HG02885 (cell line): ENCODE measurements around the gene MPLKIP.
"Not testable (repeated sequence)": the region's sequence is repeated elsewhere in the genome, so short reads cannot be mapped to it uniquely, and the experiment has no call there.

ENCODE experiments used
- ATAC-seq: cut with Tn5 transposase; IDR thresholded peaks from one replicate; pipeline ENCODE4 v1.9.1; 2021; ENCODE audit warnings: mild to moderate bottlenecking; ENCODE audit not compliant: unreplicated experiment, poor library complexity

The MPLKIP gene

GRCh38 chr7:40134428-40135316 is at the start of gene MPLKIP, which contains the start of gene SUGCT:
TSS of gene MPLKIP (minus strand) at chr7:40134622. CDS start at chr7:40134567, 55 bp downstream.
TSS of gene SUGCT (plus strand) at chr7:40135005.
- ATAC-seq: peak; percentile 90

GRCh38 chr7:40182452-40182851 is 48.0 kb upstream of the MPLKIP start:
- no peak for ATAC-seq

GRCh38 chr7:40177071-40177470 is 42.6 kb upstream of the MPLKIP start:
- no peak for ATAC-seq

- no peak for ATAC-seq
These were observed 41.5 kb upstream of the MPLKIP start for GRCh38 chr7:40175725-40176510.

GRCh38 chr7:40175256-40175655 is 40.8 kb upstream of the MPLKIP start:
- not testable (repeated sequence) for ATAC-seq

- ATAC-seq: not testable (repeated sequence)
These were observed 38.7 kb upstream of the MPLKIP start for GRCh38 chr7:40173121-40173520.

- ATAC-seq: not testable (repeated sequence)
These were observed 33.8 kb upstream of the MPLKIP start for GRCh38 chr7:40168266-40168665.

- no peak for ATAC-seq
These were observed 32.9 kb upstream of the MPLKIP start for GRCh38 chr7:40167291-40167690.

GRCh38 chr7:40165216-40165615 is 30.8 kb upstream of the MPLKIP start:
- ATAC-seq: no peak

- no peak for ATAC-seq
These were observed 28.1 kb upstream of the MPLKIP start for GRCh38 chr7:40162516-40162915.

- ATAC-seq: no peak
These were observed 22.6 kb upstream of the MPLKIP start for GRCh38 chr7:40156988-40157387.

GRCh38 chr7:40151504-40151903 is 17.1 kb upstream of the MPLKIP start:
- no peak for ATAC-seq

- ATAC-seq: no peak
These were observed 14.2 kb upstream of the MPLKIP start for GRCh38 chr7:40148671-40149070.

GRCh38 chr7:40148247-40148580 is 13.8 kb upstream of the MPLKIP start:
- not testable (repeated sequence) for ATAC-seq

GRCh38 chr7:40147371-40148246 is 13.2 kb upstream of the MPLKIP start:
- no peak for ATAC-seq

GRCh38 chr7:40145596-40146130 is 11.2 kb upstream of the MPLKIP start:
- ATAC-seq: not testable (repeated sequence)

- ATAC-seq: not testable (repeated sequence)
These were observed 7.5 kb upstream of the MPLKIP start for GRCh38 chr7:40141916-40142315.

- ATAC-seq: not testable (repeated sequence)
These were observed 5.5 kb upstream of the MPLKIP start for GRCh38 chr7:40139891-40140290.

GRCh38 chr7:40138973-40139372 is 4.6 kb upstream of the MPLKIP start:
- ATAC-seq: no peak

- ATAC-seq: no peak
These were observed 3.1 kb upstream of the MPLKIP start for GRCh38 chr7:40137563-40137962.
